Left ventricle myocardium inferior (tissue), 1 donor: Measurements from ENCODE around the gene CFAP61. TPM values are rescaled to one million over a fixed set of nuclear protein-coding genes. Genes with fewer than 3 reads are reported as not detected.

Source experiments
- DNase-seq: peaks from one replicate; pipeline ENCODE4 v3.0.0-alpha.2; 2020
- H3K27ac ChIP-seq: fragments of 200-600 bp; replicated peaks from 2 replicates; pipeline ENCODE4 v1.8.0; 2021
- H3K27me3 ChIP-seq: fragments of 200-600 bp; 2 replicates; pipeline ENCODE4 v1.8.0; 2021; ENCODE audit warnings: low read depth
- H3K36me3 ChIP-seq: fragments of 200-600 bp; 2 replicates; pipeline ENCODE4 v1.8.0; 2021
- H3K4me1 ChIP-seq: fragments of 200-600 bp; 2 replicates; pipeline ENCODE4 v1.8.0; 2021
- H3K4me3 ChIP-seq: fragments of 200-600 bp; 2 replicates; pipeline ENCODE4 v1.8.0; 2021; ENCODE audit warnings: mild to moderate bottlenecking, moderate library complexity
- H3K9me3 ChIP-seq: fragments of 200-600 bp; replicated peaks from 2 replicates; pipeline ENCODE4 v1.8.0; 2021
- CTCF ChIP-seq: fragments of 200-600 bp; IDR thresholded peaks from 2 replicates; pipeline ENCODE4 v1.8.0; 2021; ENCODE audit warnings: antibody characterized with exemption, mild to moderate bottlenecking, borderline replicate concordance
- intact Hi-C: fragments of 100-400 bp; cut with micrococcal nuclease; formaldehyde crosslinking; loops from one replicate; pipeline ENCODE4 v1.11.0; 2022
- total RNA-seq: library from RNA; stranded (reverse); fragmentation: NEBNext Ultra II Directional; extraction: Animal tissue kit (Norgen Biotek cat#: 25700); gene quantifications from one replicate; pipeline ENCODE4 v1.2.1, GENCODE V29; 2021
- donor health status: DM: no; HTN: yes; CAD: no; lungs with severe emphysema.

The CFAP61 gene
- total RNA-seq, 1 donor from 2014 or later = 54.8 TPM

- Histone ChIP-seq H3K4me3 (no peak overlapping the region), H3K36me3 (no peaks in the 10 kb centered on the region), H3K27ac (no peak overlapping the region), H3K9me3 (no peaks in the 10 kb centered on the region), H3K27me3 (no peaks in the 10 kb centered on the region), H3K4me1 (no peaks in the 10 kb centered on the region)
- intact Hi-C loops = no loop called here
- no peak for DNase-seq
- no peak for TF ChIP-seq CTCF
Measured at GRCh38 chr20:20265210-20265609, 212.9 kb downstream of the CFAP61 start.

- H3K4me1 ChIP-seq = no peaks in the 10 kb centered on the region
- no peak for DNase-seq
- H3K9me3 ChIP-seq = no peaks in the 10 kb centered on the region
- H3K4me3 ChIP-seq = no peak overlapping the region
- H3K27ac ChIP-seq = no peak overlapping the region
- intact Hi-C loops = no loop called here
- no peak for TF ChIP-seq CTCF
- no peaks in the 10 kb centered on the region for H3K27me3 ChIP-seq
- no peaks in the 10 kb centered on the region for H3K36me3 ChIP-seq
Measured at GRCh38 chr20:20266552-20266951, 214.2 kb downstream of the CFAP61 start.

GRCh38 chr20:20267685-20268370 is 215.5 kb downstream of the CFAP61 start:
- Histone ChIP-seq H3K4me1 (no peaks in the 10 kb centered on the region), H3K36me3 (no peaks in the 10 kb centered on the region), H3K27ac (no peak overlapping the region), H3K9me3 (no peaks in the 10 kb centered on the region), H3K4me3 (no peak overlapping the region), H3K27me3 (no peaks in the 10 kb centered on the region)
- intact Hi-C loops = no loop called here
- TF ChIP-seq CTCF = no peak
- DNase-seq = no peak

GRCh38 chr20:20271271-20271670 is 218.9 kb downstream of the CFAP61 start:
- no peaks in the 10 kb centered on the region for H3K36me3 ChIP-seq
- intact Hi-C loops = no loop called here
- no peak overlapping the region for H3K27ac ChIP-seq
- H3K9me3 ChIP-seq = no peaks in the 10 kb centered on the region
- no peaks in the 10 kb centered on the region for H3K4me1 ChIP-seq
- DNase-seq = no peak
- H3K4me3 ChIP-seq = no peak overlapping the region
- H3K27me3 ChIP-seq = no peaks in the 10 kb centered on the region
- TF ChIP-seq CTCF = no peak

GRCh38 chr20:20272686-20273085 is 220.4 kb downstream of the CFAP61 start:
- intact Hi-C loops = no loop called here
- H3K27ac ChIP-seq = no peak overlapping the region
- H3K36me3 ChIP-seq = no peaks in the 10 kb centered on the region
- no peak overlapping the region for H3K4me3 ChIP-seq
- peaks cover 8% of the 10 kb centered on the region for H3K4me1 ChIP-seq
- no peaks in the 10 kb centered on the region for H3K9me3 ChIP-seq
- no peak for TF ChIP-seq CTCF
- H3K27me3 ChIP-seq = no peaks in the 10 kb centered on the region
- DNase-seq = no peak
